ENCODE results near the gene CFAP46.

CFAP46 gene

GRCh38 chr10:132762267-132762666, 180.1 kb downstream of the CFAP46 start:
- no peak for DNase-seq

DNA sequence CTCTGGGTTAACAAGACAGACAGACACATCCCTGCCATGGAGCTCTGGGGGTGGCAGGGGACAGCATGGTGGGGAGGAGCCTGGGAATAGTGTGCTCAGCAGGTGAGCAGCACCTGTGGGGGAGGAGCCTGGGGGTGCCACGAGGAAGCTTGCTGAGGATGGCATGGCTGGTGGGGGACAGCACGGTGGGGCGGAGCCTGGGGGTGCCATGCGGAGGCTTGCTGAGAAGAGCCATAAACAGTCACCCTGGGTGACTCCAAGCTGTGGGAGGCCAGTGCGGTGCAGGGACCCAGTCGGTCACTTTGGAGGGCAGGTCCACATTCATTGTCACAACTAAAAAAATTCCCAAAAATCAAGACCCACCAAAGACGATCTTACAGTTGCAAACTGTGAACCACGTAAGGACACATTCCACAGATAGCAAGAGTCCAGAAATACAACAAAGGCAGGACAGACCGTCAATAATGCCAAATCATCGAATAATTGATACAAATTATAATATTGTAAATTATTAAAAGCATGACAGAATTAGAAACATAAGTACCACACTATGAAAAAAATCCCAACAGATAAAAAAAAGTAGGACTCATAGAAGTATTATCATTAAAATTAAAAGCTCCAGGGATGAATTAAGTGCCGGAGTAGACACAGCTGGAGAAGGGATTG, 180.8 kb downstream of the CFAP46 start:
- no peak for DNase-seq

DNA sequence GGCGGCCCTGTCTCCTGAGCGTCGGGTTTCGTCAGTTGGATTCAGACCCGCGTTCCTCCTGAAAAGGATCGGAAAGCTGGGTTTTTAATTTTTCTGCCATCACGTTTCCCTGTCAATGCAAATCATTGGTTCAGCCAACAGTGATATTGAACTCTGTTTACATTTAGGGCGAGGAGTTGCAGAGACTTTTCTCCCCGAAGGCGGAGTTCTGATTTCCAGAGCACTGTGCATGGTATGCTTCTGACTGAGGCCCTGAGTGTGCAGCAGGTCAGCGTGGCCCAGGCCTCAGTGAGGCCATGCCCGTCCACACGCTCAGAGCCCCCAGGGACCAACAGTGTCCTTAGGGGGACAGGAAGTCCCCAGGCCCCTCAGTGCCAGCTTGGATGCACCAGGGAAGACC, 183.5 kb downstream of the CFAP46 start:
- DNase-seq = no peak
